Measurements from ENCODE around the gene VPS13D.

VPS13D gene

DNA sequence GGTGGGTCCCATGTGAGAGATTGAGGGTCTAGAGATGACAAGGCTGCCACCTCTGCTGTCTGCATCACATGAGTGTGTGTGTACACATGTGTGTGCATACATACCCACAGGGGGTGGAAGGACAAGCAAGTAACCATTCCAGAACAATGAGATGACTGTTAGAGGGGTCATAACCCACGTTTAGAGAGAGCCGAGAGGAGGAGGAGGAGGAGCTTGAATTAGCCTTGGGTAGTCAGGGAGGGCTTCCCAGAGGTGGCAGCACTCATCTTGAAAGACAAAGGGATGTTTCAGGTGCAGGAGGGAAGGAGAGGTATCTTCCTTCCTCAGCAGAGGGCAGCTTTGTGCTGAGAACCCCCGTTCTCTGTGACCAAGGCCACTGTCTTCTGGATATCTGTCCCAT is 41.7 kb upstream of the VPS13D start:
- DNase-seq, result no peak
- TF ChIP-seq GATA1 (IDR thresholded peaks at IDR 0.05; ENCODE audit: low read depth, low read length), result no peak
- TF ChIP-seq POLR2A (IDR thresholded peaks at IDR 0.05; ENCODE audit: low read length), result no peak

- TF ChIP-seq GATA1 (IDR thresholded peaks at IDR 0.05; ENCODE audit: low read depth, low read length) (no peak), POLR2A (IDR thresholded peaks at IDR 0.05; ENCODE audit: low read length) (no peak)
- no peak for DNase-seq
These were observed 41.0 kb upstream of the VPS13D start for GRCh38 chr1:12188657-12189327.

DNA sequence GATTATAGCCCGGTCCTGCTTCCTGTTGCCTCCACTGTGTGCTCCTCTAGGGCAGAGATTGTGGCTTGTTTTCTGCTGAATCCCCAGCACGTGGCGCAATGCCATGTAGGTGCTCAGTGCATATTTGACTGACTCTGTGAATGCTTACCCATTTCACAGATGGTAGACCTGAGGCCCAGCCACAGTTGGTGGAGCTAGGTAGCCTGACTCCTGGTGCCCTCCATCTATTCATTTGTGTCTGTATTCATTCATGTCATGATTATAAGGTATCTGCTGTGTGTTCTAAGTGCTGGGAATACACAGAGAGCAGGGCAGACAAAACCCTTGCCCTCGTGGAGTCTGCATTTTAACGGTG is 40.5 kb upstream of the VPS13D start:
- DNase-seq, result no peak
- no peak for TF ChIP-seq POLR2A (IDR thresholded peaks at IDR 0.05; ENCODE audit: low read length)
- TF ChIP-seq GATA1 (IDR thresholded peaks at IDR 0.05; ENCODE audit: low read depth, low read length), result no peak

GRCh38 chr1:12191242-12192032 is 38.4 kb upstream of the VPS13D start:
- TF ChIP-seq GATA1 (IDR thresholded peaks at IDR 0.05; ENCODE audit: low read depth, low read length) (no peak), POLR2A (IDR thresholded peaks at IDR 0.05; ENCODE audit: low read length) (no peak)
- no peak for DNase-seq

DNA sequence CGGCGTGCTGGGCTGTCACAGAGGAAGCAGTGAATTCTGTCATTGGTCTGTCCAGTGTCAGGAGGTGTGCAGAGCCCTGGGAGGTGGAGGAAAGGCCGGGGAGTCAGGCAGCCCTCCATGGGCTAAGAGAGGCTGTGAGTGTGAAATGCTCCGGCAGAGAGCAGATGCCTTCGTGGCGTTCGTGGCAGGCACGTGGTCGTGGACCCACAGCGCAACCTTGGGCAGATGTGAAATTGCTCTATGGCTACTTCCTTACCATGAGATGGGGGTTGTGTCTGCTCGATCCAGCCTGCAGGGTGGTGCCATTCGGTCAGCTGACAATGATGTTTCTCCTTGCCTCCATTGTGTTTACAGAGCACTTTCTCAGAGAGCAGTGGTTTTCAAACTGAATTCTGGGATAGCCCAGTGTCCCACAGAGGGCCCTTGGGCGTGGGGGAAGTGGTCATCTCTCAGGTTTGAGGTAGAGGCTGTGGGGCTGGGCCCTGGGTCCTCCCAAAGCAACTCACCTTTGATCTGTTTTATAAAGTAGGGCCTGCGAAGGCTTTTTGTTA is 35.1 kb upstream of the VPS13D start:
- DNase-seq, result no peak
- no peak for TF ChIP-seq GATA1 (IDR thresholded peaks at IDR 0.05; ENCODE audit: low read depth, low read length)
- no peak for TF ChIP-seq POLR2A (IDR thresholded peaks at IDR 0.05; ENCODE audit: low read length)

- no peak for DNase-seq
- TF ChIP-seq POLR2A (IDR thresholded peaks at IDR 0.05; ENCODE audit: low read length) (no peak), GATA1 (IDR thresholded peaks at IDR 0.05; ENCODE audit: low read depth, low read length) (no peak)
These were observed 34.4 kb upstream of the VPS13D start for GRCh38 chr1:12195416-12195815.

DNA sequence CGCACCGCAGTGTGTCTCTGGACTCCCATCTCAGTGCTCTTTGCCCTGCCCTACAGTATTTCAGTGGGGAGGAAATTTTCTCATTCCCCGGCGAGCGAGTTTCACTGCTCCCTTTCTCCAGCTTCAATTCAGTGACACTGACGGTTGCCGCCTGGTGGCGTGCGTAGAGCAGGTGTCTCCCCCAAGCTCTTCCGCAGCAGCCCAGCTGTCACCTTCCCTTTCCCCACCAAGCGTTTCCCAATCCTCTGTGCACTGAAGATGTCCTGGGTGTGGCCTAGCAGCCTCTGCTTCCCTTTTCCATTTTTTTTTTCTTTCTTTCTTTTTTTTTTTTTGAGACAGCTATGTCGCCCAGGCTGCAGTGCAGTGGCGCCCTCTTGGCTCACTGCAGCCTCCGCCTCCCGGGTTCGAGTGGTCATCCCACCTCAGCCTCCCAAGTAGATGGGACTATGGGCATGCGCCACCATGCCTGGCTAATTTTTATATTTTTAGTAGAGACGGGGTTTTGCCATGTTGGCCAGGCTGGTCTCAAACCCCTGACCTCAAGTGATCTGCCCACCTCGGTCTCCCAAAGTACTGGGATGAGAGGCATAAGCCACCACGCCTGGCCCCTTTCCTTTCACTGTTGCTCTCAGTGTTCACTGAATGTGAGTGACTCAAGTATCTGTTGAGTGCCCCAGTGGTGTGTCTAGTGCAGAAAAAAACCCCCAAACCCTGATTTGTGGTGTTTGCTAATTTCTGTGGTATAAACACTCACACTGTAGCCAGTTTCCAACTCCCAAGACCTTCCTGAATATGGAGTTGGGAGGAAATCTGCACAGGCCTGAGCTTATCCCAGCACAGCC is 33.0 kb upstream of the VPS13D start:
- DNase-seq, result no peak
- TF ChIP-seq GATA1 (IDR thresholded peaks at IDR 0.05; ENCODE audit: low read depth, low read length), result no peak
- TF ChIP-seq POLR2A (IDR thresholded peaks at IDR 0.05; ENCODE audit: low read length), result no peak

- no peak for TF ChIP-seq POLR2A (IDR thresholded peaks at IDR 0.05; ENCODE audit: low read length)
- TF ChIP-seq GATA1 (IDR thresholded peaks at IDR 0.05; ENCODE audit: low read depth, low read length), result no peak
- DNase-seq, result no peak
These were observed 32.3 kb upstream of the VPS13D start for GRCh38 chr1:12197483-12197880.

GRCh38 chr1:12200208-12200607 is 29.6 kb upstream of the VPS13D start:
- no peak for DNase-seq
- no peak for TF ChIP-seq GATA1 (IDR thresholded peaks at IDR 0.05; ENCODE audit: low read depth, low read length)
- TF ChIP-seq POLR2A (IDR thresholded peaks at IDR 0.05; ENCODE audit: low read length), result no peak

DNA sequence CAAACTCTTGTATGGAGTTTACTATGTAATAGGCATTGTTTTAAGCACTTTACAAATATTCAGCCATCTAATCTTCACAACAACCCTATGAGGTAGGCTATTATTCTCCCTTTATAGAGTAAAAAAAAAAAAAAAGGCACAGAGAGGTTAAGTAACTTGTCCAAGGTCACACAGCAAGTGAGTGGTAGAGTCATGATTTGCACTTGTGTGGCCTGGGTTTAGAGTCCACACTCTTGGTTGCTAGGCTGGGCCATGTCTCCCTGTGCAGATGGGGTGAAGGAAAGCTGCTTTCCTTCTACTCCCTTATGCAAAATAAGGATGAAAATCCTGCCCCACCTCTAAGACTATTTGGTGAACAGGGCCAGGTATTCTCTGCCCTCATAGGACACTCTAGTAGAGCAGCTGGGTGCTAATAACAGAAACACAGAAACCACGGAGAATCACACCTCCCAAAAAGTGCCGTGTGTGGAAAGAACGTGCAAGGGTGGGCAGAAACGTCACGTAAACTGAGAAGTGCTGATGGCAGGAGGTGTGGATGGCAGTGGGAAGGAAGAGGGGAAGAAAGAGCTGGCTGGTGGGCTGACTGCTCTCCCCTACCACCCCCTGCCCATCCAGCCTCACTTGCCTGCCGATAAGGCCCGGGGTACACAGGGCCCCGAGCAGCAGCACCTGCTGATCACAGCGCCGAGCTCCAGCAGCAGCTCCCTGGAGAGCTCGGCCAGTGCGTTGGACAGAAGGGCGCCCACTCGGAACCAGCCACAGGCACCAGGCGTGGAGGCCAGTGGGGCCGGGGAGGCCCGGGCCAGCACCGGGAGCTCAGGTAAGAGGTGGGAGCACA is 28.3 kb upstream of the VPS13D start:
- DNase-seq, result no peak
- TF ChIP-seq POLR2A (IDR thresholded peaks at IDR 0.05; ENCODE audit: low read length), result no peak
- no peak for TF ChIP-seq GATA1 (IDR thresholded peaks at IDR 0.05; ENCODE audit: low read depth, low read length)

GRCh38 chr1:12202190-12202497 is 27.7 kb upstream of the VPS13D start:
- no peak for DNase-seq

DNA sequence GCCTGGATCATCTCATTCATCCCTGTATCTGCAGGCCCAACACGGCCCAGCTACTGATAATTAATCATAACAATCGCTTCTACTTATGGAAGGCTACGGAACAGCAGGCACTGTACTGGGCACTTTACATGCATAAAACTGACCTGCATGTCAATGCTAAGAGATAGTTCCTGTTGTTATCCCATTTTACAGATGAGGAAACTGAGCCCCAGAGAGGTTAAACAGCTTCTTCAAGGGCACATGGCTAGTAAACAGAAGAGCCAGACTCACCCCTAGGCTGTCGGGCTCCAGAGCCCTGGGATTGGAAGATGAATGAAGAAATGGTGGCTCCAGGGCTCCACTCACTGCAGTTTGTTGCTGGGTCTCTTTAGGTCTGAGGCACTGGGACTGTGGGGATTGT is 27.3 kb upstream of the VPS13D start:
- TF ChIP-seq POLR2A (IDR thresholded peaks at IDR 0.05; ENCODE audit: low read length) (no peak), GATA1 (IDR thresholded peaks at IDR 0.05; ENCODE audit: low read depth, low read length) (no peak)
- DNase-seq, result no peak

More at GRCh38 chr1:12202190-12202497, 27.7 kb upstream of the VPS13D start:
- TF ChIP-seq GATA1 (IDR thresholded peaks at IDR 0.05; ENCODE audit: low read depth, low read length), result no peak
- no peak for TF ChIP-seq POLR2A (IDR thresholded peaks at IDR 0.05; ENCODE audit: low read length)

All from erythroblast (primary cell).